Liver (tissue), 9 donors: Measurements from ENCODE around the gene NCBP2. TPM values are rescaled to one million over a fixed set of nuclear protein-coding genes. Genes with fewer than 3 reads are reported as not detected.

Experiments used
- DNase-seq: peaks from one replicate; pipeline ENCODE4 v3.0.0-alpha.2; 2017; ENCODE audit warnings: low spot score
- H3K27ac ChIP-seq, 2 donors: one replicate each; pipeline ENCODE4 v1.7.0; 2013; ENCODE audit warnings: inconsistent platforms in 2 of 2, low read length in 2 of 2, control low read depth in 1 of 2, low read depth in 1 of 2, mild to moderate bottlenecking in 1 of 2
- H3K27me3 ChIP-seq, 4 donors: one replicate each; pipeline versions ENCODE4 v1.6.1 to v1.7.0; 2013; ENCODE audit warnings: low read length in 3 of 4, inconsistent platforms in 1 of 4, mild to moderate bottlenecking in 1 of 4, moderate library complexity in 1 of 4; ENCODE audit not compliant: control insufficient read depth in 4 of 4, insufficient read depth in 4 of 4
- H3K36me3 ChIP-seq, 4 donors: one replicate each; pipeline versions ENCODE4 v1.6.1 to v1.7.0; 2013; ENCODE audit warnings: low read length in 3 of 4, mild to moderate bottlenecking in 3 of 4, low read depth in 1 of 4, moderate library complexity in 1 of 4; ENCODE audit not compliant: control insufficient read depth in 4 of 4, insufficient read depth in 3 of 4
- H3K4me1 ChIP-seq, 4 donors: one replicate each; pipeline versions ENCODE4 v1.6.1 to v1.7.0; 2013; ENCODE audit warnings: low read length in 3 of 4, mild to moderate bottlenecking in 3 of 4, moderate library complexity in 1 of 4; ENCODE audit not compliant: control insufficient read depth in 4 of 4, insufficient read depth in 4 of 4
- H3K4me3 ChIP-seq, 3 donors: one replicate each; pipeline versions ENCODE4 v1.6.1 to v1.7.0; 2013; ENCODE audit warnings: low read length in 3 of 3, control low read depth in 1 of 3, low read depth in 1 of 3, mild to moderate bottlenecking in 1 of 3
- H3K9ac ChIP-seq, 2 donors: one replicate each; pipeline ENCODE4 v1.7.0; 2013; ENCODE audit warnings: low read length in 2 of 2, mild to moderate bottlenecking in 2 of 2, moderate library complexity in 2 of 2, control low read depth in 1 of 2, low read depth in 1 of 2
- H3K9me3 ChIP-seq, 4 donors: one replicate each; pipeline versions ENCODE4 v1.6.1 to v1.7.0; 2013; ENCODE audit warnings: low read length in 3 of 4; ENCODE audit not compliant: control insufficient read depth in 4 of 4
- EGR1 ChIP-seq, 2 donors: IDR thresholded peaks; 2 replicates each; pipeline ENCODE4 v1.6.1; 2016 to 2018; ENCODE audit warnings: antibody characterized with exemption in 2 of 2, low read depth in 2 of 2
- FOXA2 ChIP-seq: IDR thresholded peaks from 2 replicates; pipeline ENCODE4 v1.6.1; 2016; ENCODE audit warnings: antibody characterized with exemption
- GABPA ChIP-seq, 2 donors: IDR thresholded peaks in 1 of 2; conservative IDR thresholded peaks in 1 of 2; 2 replicates each; pipeline ENCODE4 v1.6.1; 2016; ENCODE audit warnings: antibody characterized with exemption in 2 of 2, mild to moderate bottlenecking in 1 of 2, moderate library complexity in 1 of 2
- NR2F2 ChIP-seq: IDR thresholded peaks from 2 replicates; pipeline ENCODE4 v1.6.1; 2016; ENCODE audit warnings: antibody characterized with exemption
- RAD21 ChIP-seq, 2 donors: IDR thresholded peaks; 2 replicates each; pipeline ENCODE4 v1.6.1; 2016; ENCODE audit warnings: antibody characterized with exemption in 2 of 2, mild to moderate bottlenecking in 2 of 2
- RXRA ChIP-seq, 2 donors: IDR thresholded peaks; 2 replicates each; pipeline ENCODE4 v1.6.1; 2017 to 2018; ENCODE audit warnings: antibody characterized with exemption in 2 of 2, mild to moderate bottlenecking in 1 of 2
- SP1 ChIP-seq: IDR thresholded peaks from 2 replicates; pipeline ENCODE4 v1.6.1; 2018; ENCODE audit warnings: antibody characterized with exemption, mild to moderate bottlenecking
- TAF1 ChIP-seq: conservative IDR thresholded peaks from 2 replicates; pipeline ENCODE4 v1.6.1; 2016; ENCODE audit warnings: antibody characterized with exemption, mild to moderate bottlenecking
- WGBS: extraction: QIAGEN DNeasy Blood & Tissue Kit; methylation state at CpG from one replicate; pipeline ENCODE4 v1.1.7; 2013; 5-methylcytosine and 5-hydroxymethylcytosine counted together
- polyA plus RNA-seq, 2 donors: library from polyadenylated mRNA; stranded (reverse) in 1 of 2; unstranded in 1 of 2; fragments of 200-250 nt in 1 of 2; fragments of >200 nt in 1 of 2; fragmentation: Nextera tagmentation in 1 of 2; extraction: Ambion mirVana in 1 of 2; gene quantifications; one replicate each; pipeline versions ENCODE4 v1.2.1 to v1.2.3, GENCODE V29; 2013 to 2015
- total RNA-seq, 2 donors: library from RNA; depleted of rRNA; stranded (reverse); fragments of >200 nt; gene quantifications; one replicate each; pipeline ENCODE4 v1.2.3, GENCODE V29; 2014
- TF ChIP-seq, protein P1 (sequence below): IDR thresholded peaks from 2 replicates; pipeline ENCODE4 v1.6.1; 2016; ENCODE audit warnings: antibody characterized with exemption, mild to moderate bottlenecking
- TF ChIP-seq, protein P2 (sequence below): IDR thresholded peaks from 2 replicates; pipeline ENCODE4 v1.6.1; 2016; ENCODE audit warnings: antibody characterized with exemption
- TF ChIP-seq, protein P3 (sequence below): fragments of 150-350 bp; IDR thresholded peaks from 2 replicates; pipeline ENCODE4 v1.5.1; 2017; ENCODE audit warnings: improper control_type of control experiment, low read depth, low read length; ENCODE audit not compliant: missing input control
- donor health status: healthy.
- donor health status: healthy.
- donor health status: healthy.
- donor health status: healthy.
- donor health status: healthy.

The NCBP2 gene
- total and polyA plus RNA-seq, 4 donors: 16.2 to 19.2 (median 18.1) TPM

DNA sequence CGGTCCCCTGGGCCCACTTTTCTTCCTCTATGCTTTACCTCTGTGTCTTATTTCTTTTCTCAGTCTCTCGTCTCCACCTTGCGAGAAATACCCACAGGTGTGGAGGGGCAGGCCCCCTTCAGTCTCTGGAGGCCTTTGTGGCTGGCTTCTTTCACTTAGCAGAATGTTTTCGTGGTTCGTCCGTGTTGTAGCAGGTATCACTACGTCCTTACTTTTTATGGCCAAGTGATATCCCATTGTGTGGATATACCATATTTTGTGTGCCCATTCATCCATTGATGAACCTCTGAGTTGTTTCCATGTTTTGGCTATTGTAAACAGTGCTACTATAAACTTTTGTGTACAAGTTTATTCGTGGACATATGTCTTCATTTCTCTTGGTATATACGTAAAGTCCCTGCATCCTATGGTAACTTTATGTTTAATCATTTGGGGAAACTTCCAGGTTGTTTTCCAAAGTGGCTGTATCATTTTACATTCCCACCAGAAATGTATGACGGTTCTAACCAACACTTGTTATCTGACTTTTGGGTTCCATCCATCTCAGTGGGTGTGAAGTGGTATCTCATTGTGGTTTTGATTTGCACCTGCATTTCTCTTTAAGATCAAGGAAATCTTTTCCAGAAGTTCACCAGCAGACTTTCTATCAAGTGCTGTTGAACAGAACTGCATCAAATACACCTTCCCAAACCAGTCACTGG, 20.8 kb upstream of the NCBP2 start:
- H3K9ac ChIP-seq: no peak overlapping the region

DNA sequence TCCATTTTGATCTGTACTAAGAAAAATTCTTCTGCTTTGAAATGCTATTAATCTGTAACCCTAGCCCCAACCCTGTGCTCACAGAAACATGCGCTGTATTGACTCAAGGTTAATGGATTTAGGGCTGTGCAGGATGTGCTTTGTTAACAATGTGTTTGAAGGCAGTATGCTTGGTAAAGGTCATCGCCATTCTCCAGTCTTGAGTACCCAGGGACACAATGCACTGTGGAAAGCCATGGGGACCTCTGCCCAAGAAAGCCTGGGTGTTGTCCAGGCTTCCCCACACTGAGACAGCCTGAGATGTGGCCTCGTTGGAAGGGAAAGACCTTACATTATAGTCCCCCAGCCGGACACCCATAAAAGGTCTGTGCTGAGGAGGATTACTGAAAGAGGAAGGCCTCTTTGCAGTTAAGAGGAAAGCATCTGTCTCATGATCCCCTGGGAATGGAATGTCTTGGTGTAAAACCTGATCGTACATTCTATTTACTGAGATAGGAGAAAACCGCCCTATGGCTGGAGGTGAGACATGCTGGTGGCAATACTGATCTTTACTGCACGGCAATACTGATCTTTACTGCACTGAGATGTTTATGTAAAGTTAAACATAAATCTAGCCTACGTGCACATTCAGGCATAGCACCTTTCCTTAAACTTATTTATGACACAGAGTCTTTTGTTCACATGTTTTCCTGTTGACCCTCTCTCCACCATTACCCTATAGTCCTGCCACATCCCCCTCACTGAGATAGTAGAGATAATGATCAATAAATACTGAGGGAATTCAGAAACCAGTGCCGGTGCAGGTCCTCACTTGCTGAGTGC, 20.0 kb upstream of the NCBP2 start:
- Histone ChIP-seq H3K4me3 (no peak overlapping the region), H3K4me1 (no peaks in the 10 kb centered on the region), H3K9me3 (no peaks in the 10 kb centered on the region), H3K9ac (no peak overlapping the region), H3K27ac (no peak overlapping the region), H3K27me3 (no peaks in the 10 kb centered on the region), H3K36me3 (no peaks in the 10 kb centered on the region)
- WGBS: 83% methylated on average over 9 of the region's 9 CpGs
- no peak for DNase-seq
- TF ChIP-seq, protein P1, sequence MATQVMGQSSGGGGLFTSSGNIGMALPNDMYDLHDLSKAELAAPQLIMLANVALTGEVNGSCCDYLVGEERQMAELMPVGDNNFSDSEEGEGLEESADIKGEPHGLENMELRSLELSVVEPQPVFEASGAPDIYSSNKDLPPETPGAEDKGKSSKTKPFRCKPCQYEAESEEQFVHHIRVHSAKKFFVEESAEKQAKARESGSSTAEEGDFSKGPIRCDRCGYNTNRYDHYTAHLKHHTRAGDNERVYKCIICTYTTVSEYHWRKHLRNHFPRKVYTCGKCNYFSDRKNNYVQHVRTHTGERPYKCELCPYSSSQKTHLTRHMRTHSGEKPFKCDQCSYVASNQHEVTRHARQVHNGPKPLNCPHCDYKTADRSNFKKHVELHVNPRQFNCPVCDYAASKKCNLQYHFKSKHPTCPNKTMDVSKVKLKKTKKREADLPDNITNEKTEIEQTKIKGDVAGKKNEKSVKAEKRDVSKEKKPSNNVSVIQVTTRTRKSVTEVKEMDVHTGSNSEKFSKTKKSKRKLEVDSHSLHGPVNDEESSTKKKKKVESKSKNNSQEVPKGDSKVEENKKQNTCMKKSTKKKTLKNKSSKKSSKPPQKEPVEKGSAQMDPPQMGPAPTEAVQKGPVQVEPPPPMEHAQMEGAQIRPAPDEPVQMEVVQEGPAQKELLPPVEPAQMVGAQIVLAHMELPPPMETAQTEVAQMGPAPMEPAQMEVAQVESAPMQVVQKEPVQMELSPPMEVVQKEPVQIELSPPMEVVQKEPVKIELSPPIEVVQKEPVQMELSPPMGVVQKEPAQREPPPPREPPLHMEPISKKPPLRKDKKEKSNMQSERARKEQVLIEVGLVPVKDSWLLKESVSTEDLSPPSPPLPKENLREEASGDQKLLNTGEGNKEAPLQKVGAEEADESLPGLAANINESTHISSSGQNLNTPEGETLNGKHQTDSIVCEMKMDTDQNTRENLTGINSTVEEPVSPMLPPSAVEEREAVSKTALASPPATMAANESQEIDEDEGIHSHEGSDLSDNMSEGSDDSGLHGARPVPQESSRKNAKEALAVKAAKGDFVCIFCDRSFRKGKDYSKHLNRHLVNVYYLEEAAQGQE: no peak
- TF ChIP-seq NR2F2: no peak
- TF ChIP-seq, protein P2, sequence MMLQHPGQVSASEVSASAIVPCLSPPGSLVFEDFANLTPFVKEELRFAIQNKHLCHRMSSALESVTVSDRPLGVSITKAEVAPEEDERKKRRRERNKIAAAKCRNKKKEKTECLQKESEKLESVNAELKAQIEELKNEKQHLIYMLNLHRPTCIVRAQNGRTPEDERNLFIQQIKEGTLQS: no peak
- no peak for TF ChIP-seq SP1
- TF ChIP-seq, protein P3, sequence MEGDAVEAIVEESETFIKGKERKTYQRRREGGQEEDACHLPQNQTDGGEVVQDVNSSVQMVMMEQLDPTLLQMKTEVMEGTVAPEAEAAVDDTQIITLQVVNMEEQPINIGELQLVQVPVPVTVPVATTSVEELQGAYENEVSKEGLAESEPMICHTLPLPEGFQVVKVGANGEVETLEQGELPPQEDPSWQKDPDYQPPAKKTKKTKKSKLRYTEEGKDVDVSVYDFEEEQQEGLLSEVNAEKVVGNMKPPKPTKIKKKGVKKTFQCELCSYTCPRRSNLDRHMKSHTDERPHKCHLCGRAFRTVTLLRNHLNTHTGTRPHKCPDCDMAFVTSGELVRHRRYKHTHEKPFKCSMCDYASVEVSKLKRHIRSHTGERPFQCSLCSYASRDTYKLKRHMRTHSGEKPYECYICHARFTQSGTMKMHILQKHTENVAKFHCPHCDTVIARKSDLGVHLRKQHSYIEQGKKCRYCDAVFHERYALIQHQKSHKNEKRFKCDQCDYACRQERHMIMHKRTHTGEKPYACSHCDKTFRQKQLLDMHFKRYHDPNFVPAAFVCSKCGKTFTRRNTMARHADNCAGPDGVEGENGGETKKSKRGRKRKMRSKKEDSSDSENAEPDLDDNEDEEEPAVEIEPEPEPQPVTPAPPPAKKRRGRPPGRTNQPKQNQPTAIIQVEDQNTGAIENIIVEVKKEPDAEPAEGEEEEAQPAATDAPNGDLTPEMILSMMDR: no peak
- TF ChIP-seq RXRA (IDR thresholded peaks at IDR 0.05): no peak
- TF ChIP-seq RAD21 (IDR thresholded peaks at IDR 0.05): no peak
- TF ChIP-seq GABPA (IDR thresholded peaks at IDR 0.05 in 1 of 2, conservative IDR thresholded peaks at IDR 0.05 in 1 of 2): no peak

More for the DNA sequence above, 20.8 kb upstream of the NCBP2 start:
- WGBS: 89% methylated on average over 10 of the region's 10 CpGs
- H3K9me3 ChIP-seq: no peaks in the 10 kb centered on the region
- H3K4me1 ChIP-seq: peaks cover 0 to 5% (median 3%) of the 10 kb centered on the region in 4 donors
- H3K27ac ChIP-seq: no peak overlapping the region
- TF ChIP-seq TAF1 (no peak), EGR1 (IDR thresholded peaks at IDR 0.05; ENCODE audit: low read depth in 2 of 2) (no peak), FOXA2 (no peak)
- H3K27me3 ChIP-seq: no peaks in the 10 kb centered on the region
- no peak for DNase-seq
- no peaks in the 10 kb centered on the region for H3K36me3 ChIP-seq
- H3K4me3 ChIP-seq: no peak overlapping the region
